HG02763 (cell line): ENCODE measurements around the gene MRPL45.

ENCODE experiments used
- ATAC-seq: cut with Tn5 transposase; IDR thresholded peaks from one replicate; pipeline ENCODE4 v1.9.1; 2021; ENCODE audit warnings: mild to moderate bottlenecking, moderate library complexity; ENCODE audit not compliant: unreplicated experiment

The MRPL45 gene

DNA sequence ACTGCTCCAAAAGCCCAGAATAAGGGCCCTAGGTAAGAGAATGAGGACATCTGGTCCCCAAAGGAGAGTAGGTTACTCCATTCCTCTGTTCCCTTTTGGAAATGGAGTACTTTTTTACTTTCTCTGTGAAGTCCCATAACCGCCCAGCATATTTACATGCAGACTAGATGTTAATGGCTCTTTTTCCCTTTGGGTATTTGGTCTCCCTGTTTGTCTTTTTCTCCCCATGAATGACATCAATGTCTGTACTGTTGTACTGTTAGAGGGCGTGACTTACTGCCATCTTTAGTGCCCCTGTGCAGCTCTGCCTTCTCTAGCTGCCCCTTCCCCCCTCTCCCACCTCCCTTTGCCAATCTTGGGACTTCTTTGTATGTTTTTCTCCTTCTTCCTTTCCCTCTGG lies 27.8 kb downstream of the MRPL45 start:
- no peak for ATAC-seq

DNA sequence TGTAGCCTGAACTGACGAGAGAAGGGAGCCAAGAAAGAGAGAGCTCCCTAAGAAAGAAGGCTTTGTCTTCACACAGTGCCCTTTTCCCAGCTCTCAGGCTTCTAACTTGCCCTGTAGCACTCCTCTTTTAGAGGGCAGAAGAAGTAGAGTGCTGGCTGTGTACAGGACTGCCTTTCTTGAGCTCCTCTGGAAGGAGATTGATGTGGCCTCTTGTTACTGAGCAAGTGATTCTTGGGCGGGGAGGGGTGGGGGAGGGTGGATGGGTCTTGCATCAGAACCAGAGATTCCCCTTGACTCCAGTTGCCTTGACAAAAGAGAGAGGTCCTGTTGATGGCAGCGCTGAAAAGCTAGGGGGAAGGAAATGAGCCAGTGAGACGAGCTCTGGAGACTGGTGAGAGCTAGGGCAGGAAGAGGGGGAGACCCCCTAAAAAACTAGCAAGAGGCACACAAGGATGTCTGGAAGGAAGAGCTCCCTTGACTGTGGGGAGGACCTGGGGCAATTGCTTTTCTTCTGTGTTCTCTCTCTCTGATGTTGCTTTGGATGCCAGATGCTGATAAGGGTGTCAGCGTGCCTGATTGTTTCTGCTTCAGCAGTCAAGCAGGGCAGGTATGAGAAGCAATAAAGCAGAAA lies 28.4 kb downstream of the MRPL45 start:
- ATAC-seq, result no peak

DNA sequence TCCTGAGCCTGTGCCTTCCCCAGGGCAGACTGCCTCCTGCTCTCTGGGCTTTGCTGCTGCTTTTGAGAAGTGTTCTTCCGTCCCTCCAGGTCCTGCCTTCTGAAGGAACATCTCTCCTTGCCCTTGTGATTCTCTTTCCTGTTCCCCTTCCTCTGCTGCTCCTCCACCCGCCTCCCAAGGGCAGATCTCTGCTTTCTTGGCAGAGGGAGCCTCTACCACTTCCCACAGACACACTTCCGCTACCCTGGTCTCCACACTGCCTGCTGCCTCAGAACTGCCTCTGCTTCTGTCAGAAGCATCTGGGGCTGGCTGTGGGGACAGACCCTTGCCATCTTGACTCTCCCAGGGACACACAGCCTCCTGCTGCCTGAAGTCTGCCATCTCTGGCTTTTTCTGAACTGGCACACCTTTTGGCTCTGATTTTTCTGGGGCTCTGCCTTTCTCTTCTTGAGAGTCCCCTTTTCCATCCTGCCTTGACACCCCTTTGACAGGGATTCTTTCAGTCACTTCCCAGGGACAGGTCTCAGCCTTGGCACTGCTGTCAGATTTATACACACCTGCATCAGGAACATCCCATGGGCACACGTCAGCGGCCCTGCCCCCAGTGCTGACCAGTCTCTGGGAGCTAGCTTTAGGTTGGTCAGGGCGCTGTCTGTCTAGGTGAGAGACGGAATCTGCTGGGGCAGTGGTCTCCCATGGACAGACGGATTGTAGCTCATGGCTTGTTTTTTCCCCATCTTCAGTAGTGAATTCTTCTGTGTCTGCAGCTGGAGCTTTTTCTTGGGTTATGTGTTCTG lies 30.2 kb downstream of the MRPL45 start:
- ATAC-seq, result no peak

DNA sequence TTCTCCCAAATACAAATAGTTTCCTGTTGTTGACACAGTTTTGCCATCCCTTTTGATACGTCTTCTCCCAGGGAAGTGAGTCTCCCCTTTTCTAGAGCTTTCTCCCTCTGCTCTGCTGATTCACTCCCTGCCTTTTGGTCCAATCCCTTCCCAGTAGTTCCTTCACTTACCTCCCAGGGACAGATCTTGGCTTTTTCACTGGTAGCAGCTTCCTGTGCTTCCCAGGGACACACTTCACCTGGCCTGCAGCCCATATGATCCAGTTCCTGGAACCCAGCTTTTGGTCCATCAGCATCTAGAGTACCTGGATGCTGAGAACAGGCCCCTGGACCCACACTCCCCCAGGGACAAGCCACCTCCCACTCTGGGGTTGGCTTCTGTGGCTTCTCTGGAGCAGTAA lies 31.0 kb downstream of the MRPL45 start:
- ATAC-seq, result no peak

DNA sequence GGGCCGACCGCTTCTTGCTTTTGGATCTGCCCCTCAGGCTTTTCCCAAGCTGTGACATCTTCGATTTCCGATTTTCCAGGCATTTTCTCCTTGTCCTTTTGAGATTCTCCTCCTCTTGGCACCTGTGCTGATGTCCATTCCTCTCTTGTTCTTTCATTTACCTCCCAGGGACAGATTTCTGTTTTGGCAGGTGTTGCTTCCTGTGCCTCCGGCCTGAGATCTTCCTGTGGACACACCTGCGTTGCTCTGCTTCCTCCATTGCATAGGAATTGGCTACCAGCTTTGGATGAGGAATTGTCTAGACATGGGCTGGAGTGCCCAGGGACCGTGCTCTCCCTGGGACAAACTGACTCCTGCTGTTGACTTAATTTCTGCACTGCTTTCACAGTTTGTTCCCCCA lies 31.7 kb downstream of the MRPL45 start:
- no peak for ATAC-seq

DNA sequence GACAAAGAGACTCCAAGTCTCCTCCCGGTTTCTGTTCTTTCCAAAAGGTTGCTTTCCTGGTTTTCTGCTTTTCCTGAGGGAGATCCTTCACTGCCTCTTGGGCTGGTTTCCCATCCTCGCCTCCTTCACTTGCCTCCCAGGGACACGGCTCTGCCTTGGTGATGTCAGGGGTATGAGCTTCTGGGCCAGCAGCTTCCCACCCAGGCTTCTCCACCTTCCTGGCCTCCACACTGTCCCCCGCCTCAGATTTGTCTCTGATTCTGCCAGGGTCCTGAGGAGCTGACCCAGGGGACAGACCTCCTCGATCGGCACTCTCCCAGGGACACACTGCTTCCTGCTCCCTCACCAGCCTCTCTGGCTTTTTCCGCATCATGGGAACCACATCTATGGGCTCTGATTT lies 32.3 kb downstream of the MRPL45 start:
- ATAC-seq, result no peak

DNA sequence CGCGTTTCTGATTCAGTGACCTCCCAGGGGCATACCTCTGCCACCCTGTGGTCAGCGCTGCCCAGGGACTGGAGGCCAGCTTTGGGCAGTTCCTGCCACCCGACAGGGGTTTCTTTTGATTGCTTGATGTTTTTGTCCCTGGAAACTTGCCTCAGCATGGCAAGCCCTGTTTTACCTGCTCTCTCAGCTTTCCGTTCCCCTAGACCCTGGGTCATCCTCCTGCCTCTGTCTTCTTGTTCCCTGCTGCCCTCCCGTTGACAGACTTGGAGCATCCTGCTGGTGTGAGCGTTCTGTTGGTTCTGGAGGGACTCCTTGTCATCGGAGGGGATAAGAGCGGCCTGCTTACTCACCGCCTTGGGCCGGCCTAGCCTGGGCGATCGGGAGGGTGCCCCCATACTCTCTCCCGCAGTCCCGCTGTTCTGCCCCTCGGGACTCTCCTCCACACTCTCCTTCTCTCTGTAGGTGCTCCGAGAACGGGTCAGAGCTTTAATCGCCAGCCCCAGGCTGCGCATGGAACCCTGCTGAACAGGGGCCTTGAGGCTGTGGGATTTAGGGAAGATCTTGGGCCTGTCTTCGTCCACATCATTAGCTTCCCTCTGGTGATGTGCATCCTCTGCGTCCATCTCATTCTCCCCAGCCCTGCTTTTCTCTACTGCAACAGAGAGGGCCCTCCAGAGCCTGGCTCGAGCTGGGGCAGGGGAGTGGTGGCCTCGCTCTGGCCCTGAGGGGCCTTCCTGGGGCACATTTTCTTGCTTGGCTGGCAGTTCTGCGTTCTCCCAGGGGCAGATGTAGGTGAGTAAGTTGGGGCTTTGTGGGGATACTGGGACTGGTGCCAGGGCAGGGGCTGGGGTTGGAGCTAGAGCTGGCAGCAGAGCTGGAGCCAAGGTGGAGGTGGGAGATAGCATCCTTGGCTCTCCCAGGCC lies 33.1 kb downstream of the MRPL45 start:
- ATAC-seq, result no peak

DNA sequence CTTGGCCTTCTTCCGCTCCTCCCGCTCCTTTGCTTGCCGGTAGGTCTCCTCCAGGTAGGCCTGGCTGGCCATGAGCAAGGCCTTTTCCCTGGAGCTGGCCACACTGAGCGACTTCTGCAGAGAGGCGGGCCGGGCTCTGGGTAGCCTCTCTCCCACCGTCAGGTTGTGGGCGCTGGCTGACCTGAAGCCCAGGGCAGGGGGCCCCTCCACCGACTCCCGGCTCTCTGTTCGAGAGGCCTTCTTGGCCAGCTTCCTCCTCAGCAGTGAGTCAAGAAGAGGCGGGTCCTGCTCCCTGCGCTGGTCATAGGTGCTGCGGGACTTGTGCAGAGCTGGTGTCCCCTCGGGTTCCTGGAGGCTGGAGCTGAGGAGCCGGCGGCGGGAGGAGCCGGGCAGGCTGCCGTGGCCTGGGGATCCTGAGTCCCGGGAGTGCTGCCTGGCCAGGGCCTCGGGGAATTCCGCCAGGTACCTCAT lies 34.0 kb downstream of the MRPL45 start:
- no peak for ATAC-seq

DNA sequence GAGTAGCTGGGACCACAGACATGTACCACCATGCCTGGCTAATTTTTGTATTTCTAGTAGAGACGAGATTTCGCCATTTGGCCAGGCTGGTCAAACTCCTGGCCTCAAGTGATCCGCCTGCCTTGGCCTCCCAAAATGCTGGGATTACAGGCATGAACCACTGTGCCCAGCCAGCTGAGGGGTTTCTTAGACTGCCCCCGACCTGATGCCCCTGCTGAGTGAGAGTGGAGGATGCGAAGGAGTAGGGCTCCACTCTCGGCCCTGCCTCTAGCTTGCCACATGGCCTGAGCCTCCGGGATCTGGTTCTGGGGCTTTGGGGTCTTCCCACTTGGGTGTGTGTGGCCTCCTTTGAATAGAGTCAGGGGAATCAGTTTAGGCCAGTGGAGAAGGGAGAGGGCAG lies 35.8 kb downstream of the MRPL45 start:
- no peak for ATAC-seq

DNA sequence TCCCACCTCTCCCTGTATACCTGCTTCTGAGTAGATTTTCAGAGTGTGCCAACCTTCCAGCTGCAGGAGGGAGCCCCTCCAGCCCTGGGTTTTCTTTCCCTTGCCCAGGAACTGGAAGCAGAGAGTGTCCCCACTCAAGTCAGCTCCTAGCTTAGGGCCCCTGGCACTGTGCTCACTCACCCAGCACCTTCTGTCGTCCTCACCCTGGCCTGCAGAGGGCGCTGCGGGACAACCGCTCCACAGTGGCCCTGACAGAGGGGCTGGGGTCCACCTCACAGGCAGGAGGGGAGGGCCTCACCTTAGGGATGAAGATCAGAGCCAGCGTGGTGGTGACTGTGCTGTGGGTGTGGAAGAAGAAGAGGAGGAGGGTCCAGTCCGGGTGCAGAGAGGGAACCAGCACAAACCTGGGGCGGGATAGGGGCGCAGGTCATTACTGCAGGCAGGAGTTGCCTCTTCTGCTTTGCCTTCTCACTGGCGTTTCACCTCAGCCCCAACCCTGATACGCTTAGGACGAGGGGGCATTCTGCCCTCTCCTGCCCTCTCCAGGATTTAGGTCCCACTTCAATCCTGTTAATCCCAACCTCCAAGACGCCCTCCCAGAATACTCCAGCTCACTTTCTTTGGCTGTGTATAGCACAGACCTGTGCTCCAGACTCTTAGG lies 36.8 kb downstream of the MRPL45 start:
- ATAC-seq, result no peak

DNA sequence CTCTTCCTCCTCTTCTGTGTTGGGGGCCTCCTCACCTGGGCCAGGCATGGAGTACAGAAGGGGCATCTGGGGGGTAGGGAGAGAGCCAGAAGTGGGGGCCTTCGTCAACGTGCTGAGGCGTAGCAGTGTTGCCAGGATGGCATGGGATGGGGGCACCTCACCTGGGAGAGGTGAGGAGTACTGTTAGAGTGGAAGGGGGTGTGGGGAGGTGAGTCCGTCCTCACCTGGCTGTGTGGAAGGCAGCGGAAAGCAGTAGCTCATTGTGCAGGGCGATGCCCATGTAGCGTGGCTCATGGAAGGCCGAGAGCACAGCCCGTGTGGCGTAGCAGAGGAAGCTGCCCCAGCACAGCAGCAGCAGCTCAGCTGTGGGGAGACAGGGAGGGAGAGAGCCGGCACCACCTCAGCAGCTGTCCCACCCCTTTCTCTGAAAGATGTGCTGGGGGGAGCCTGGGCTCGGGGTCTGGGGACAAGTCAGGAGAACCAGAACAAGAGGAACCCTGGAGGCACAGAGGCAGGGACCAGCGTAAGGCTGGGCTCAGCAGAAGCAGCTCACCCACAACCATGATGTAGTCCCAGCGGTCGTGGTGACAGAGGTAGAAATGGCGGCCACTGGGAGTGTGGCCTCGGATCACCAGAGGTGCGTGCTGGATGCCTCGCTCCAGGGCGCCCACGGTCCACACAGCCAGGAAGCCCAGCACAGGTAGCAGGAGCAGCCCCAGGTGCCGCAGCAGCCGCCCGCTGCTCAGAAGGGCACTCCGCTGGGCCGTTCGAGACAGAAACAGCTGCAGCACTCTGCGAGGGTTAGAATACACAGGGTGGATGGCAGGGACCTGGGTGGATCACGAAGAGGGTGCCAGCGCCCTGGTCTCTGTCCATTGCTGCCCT lies 37.8 kb downstream of the MRPL45 start:
- no peak for ATAC-seq

DNA sequence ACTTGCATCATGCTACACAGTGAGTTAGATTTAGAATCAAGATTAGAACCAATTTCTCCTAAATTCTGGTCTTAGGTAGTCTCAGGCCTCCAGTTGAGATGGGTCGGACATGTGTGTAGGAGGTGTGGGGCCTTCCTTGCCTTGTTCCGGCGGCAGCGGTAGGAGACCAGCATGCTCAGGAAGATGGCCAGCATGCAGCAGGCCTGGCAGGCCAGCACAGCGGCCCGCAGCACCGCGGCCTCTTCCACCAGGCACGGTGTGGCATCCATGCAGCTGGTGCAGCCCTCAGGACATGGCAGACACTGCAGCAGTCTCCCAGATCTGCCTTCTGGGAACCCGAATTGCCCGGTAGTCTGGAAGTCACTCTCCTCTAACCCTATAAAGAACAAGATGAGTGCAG lies 39.9 kb downstream of the MRPL45 start:
- ATAC-seq, result no peak

DNA sequence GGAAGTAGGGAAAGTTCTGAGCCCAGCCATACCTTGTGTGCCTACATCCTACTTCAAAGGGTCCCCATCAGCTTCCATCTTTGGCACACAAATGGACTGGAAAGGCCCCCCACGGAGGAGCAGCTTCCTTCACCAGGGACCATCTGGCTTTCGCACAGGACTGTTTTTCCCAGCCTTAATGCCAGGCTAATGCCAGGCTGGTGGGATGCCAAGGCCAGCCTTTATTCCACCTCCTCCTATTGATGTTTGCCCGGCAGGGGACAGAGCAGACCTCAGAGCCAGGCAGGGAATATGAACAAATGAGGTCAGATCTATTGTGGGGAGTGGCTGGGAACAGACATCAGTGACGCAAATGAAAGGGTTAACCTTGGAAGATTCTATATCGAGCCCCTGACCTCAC lies 41.1 kb downstream of the MRPL45 start:
- no peak for ATAC-seq

DNA sequence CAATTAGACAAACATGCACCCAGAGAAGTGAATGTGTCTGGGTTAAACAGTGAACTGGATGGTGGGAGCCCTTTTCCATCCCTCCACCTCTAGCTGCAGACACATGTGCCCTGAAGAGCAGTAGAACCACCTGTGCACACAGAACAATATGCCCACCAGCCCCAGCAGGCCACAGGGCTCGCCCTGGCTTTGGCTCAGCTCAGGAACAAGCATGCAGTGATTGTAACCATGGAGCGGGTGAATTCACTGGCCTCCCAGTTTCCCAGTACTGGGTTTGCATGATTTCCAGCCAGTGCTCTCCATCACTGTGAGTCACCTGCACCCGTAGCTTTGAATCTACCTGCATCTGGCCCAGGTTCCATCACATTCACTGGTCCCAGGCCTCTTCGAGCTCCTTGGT lies 41.6 kb downstream of the MRPL45 start:
- no peak for ATAC-seq

DNA sequence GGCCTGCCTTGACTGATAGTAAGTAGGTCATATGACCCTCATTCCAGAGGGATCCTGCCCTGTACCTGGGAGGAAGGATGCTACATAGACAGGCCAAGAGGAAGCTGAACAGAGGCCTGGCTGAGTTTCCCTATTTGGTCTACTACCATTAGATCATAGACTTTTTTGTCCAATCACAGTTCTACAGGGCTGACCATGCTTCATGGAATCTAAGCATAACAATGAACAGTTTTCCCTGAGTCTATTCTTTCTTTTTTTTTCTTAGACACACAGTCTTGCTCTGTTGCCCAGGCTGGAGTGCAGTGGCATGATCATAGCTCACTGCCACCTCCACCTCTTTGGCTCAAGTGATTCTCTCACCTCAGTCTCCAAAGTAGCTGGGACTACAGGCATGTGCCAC lies 42.9 kb downstream of the MRPL45 start:
- no peak for ATAC-seq

DNA sequence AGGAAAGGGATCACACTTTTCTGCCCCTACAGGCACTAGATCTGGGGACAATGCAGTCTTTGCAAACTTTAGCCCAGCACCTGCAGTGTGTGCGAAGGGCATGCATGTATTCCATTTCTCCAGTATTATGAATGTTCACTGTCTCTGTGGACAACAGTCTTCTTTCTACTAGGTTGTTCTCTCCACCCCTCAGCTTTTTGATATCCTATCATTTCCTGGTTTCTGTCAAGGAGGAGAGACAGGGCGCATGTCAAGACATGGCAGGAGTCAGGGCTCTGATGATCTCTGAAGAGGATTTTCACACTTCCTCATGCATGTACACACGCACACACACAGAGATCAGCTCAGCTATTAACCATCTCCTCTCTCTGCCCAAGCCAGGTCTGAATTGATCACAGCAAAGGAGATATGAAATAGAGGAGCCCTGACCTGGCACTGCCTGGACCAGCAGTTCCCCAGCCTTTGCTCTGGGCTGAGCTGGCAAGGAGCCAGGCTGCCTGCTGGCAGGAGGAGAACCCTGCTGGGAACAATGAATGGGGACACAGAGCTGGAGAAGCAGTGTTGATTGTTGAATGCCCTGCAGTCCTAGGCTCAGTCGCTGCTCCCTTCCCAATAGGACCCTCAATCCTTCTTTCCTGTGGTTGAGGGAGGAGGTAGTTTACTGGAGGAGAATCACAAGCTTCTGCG lies 44.2 kb downstream of the MRPL45 start:
- no peak for ATAC-seq

DNA sequence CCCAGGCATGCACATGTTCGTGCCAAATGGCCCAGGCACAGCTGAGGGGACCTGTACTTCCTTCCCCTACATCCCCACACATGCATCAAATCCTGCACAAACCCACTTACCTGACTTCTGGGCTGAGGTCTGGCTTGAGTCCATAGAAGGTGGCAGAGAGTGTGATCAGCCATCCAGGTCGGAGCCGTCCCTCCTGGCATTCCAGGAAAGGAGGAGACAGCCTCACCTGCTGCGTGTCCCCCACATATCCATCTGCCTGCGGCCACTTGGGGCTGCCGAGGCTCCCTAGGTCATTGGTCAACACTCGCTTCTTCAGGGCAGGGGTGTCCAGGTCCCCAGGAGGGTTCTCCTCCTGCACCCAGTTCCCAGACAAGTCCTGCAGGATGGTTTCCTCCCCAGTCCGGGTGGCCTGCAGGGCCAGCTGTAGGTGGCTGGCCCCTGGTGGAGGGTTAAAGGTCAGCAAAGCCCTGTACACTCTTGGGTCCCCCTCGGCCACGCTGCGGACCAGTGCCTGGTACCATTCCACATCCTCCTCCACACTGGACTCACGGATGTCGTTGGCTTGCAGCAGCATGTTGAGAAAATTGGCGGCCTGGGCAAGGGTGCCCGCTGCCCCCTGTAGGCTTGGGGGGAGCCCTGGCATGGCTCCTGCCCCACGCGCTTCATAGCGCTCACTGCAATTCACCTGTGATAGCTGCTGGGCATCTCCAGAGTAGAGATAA lies 46.1 kb downstream of the MRPL45 start:
- no peak for ATAC-seq

DNA sequence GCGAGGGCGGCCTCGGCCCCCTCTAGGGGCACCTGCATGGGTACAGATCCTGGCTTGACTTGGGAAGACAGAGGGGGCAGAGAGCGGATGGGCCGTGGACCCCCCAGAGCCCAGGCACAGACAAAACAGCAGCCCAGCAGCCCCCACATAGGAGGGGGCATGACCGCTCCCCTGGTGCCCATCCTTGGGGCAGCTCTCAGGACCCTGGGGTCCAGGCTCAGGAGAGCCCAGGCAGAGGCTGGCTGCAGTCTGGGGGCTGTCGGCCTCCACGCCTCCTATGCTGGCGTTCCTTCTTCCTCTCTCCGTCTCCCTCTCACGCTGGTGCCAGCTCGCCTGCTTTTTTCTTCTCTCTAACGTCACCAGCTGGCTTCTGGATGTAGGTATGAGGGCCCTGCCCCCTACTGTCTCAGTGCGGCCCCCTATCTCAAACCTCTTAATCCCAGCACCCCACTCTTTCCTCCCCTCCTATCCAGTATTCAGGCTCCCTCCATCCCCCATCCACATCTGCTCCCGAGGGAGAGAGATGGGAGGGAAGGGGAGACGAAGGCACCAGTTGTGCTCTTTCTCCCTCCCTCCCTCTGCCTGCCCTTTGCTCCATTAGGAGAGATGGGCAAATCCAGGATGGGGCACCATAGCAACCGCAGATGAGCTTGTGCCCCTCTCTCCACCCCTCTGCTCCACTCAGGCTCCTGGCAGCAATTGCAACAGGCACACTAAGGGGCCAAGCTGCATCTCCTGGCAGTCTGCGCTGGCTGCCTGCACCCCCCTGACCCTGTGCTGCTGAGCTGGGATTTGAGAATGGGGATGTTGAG lies 46.8 kb downstream of the MRPL45 start, which contains the start of gene GPR179:
Gene GPR179 (minus strand): TSS at position 349 of the 812 bp plus-strand sequence. CDS start 167 bp downstream, at position 182.
- no peak for ATAC-seq
